C4-2B (cell line): Measurements from ENCODE around the gene LRRC47.

Experiments used
- H3K27ac ChIP-seq: fragments of 450-650 bp; 2 replicates; pipeline ENCODE4 v1.5.1; 2017
- CTCF ChIP-seq: fragments of 450-650 bp; conservative IDR thresholded peaks from 2 replicates; pipeline ENCODE4 v1.5.1; 2017; ENCODE audit warnings: mild to moderate bottlenecking
- ZFX ChIP-seq: fragments of 450-650 bp; IDR thresholded peaks from 2 replicates; pipeline ENCODE4 v1.6.1; 2017

The LRRC47 gene

GRCh38 chr1:3796215-3797061 is at the start of gene LRRC47:
Gene LRRC47 (minus strand): TSS chr1:3796498. CDS start chr1:3796476, 22 bp downstream.
- H3K27ac ChIP-seq, result peak within 1 kb of the TSS; percentile 88
- TF ChIP-seq ZFX (peak; percentile 100), CTCF (no peak)

GRCh38 chr1:3842912-3843311 is 46.6 kb upstream of the LRRC47 start:
- no peak for TF ChIP-seq ZFX
- no peak overlapping the region for H3K27ac ChIP-seq

GRCh38 chr1:3841491-3841890 is 45.2 kb upstream of the LRRC47 start:
- TF ChIP-seq CTCF (no peak), ZFX (no peak)
- no peak overlapping the region for H3K27ac ChIP-seq

- no peak for TF ChIP-seq CTCF
- no peak for TF ChIP-seq ZFX
- H3K27ac ChIP-seq, result no peak overlapping the region
These were observed 42.5 kb upstream of the LRRC47 start for GRCh38 chr1:3838788-3839187.

GRCh38 chr1:3837685-3838084 is 41.4 kb upstream of the LRRC47 start:
- no peak overlapping the region for H3K27ac ChIP-seq
- TF ChIP-seq ZFX (no peak), CTCF (no peak)

- TF ChIP-seq ZFX, result no peak
- TF ChIP-seq CTCF, result no peak
- no peak overlapping the region for H3K27ac ChIP-seq
These were observed 40.9 kb upstream of the LRRC47 start for GRCh38 chr1:3837200-3837599.

GRCh38 chr1:3836421-3836820 is 40.1 kb upstream of the LRRC47 start:
- no peak overlapping the region for H3K27ac ChIP-seq
- TF ChIP-seq CTCF (no peak), ZFX (no peak)

- TF ChIP-seq CTCF (no peak), ZFX (no peak)
- no peak overlapping the region for H3K27ac ChIP-seq
These were observed 38.4 kb upstream of the LRRC47 start for GRCh38 chr1:3834701-3835100.
